Subcutaneous abdominal adipose tissue (tissue), 5 donors: ENCODE results near the gene PLAAT2.

Experiments used
- H3K27ac ChIP-seq: one replicate; pipeline ENCODE4 v1.7.0; 2013; ENCODE audit warnings: low read depth, mild to moderate bottlenecking, inconsistent platforms, low read length, moderate library complexity
- H3K27me3 ChIP-seq, 5 donors: one replicate each; pipeline ENCODE4 v1.7.0; 2013; ENCODE audit warnings: low read length in 5 of 5, inconsistent platforms in 1 of 5; ENCODE audit not compliant: control insufficient read depth in 5 of 5, insufficient read depth in 4 of 5
- H3K36me3 ChIP-seq, 5 donors: one replicate each; pipeline ENCODE4 v1.7.0; 2013; ENCODE audit warnings: low read length in 5 of 5; ENCODE audit not compliant: control insufficient read depth in 5 of 5, insufficient read depth in 5 of 5
- H3K4me1 ChIP-seq, 5 donors: one replicate each; pipeline ENCODE4 v1.7.0; 2013; ENCODE audit warnings: low read length in 5 of 5, mild to moderate bottlenecking in 3 of 5, moderate library complexity in 1 of 5; ENCODE audit not compliant: control insufficient read depth in 5 of 5, insufficient read depth in 5 of 5
- H3K4me3 ChIP-seq, 5 donors: one replicate each; pipeline ENCODE4 v1.7.0; 2013; ENCODE audit warnings: low read length in 5 of 5, low read depth in 1 of 5
- H3K9ac ChIP-seq, 5 donors: one replicate each; pipeline ENCODE4 v1.7.0; 2013; ENCODE audit warnings: low read length in 5 of 5, mild to moderate bottlenecking in 4 of 5, moderate library complexity in 3 of 5
- H3K9me3 ChIP-seq, 5 donors: one replicate each; pipeline ENCODE4 v1.7.0; 2013; ENCODE audit warnings: low read length in 5 of 5; ENCODE audit not compliant: control insufficient read depth in 5 of 5
- donor health status: healthy.
- donor health status: healthy.
- donor health status: healthy.
- donor health status: healthy.
- donor health status: healthy.

The PLAAT2 gene

GRCh38 chr11:63508745-63509144 is 54.4 kb downstream of the PLAAT2 start:
- Histone ChIP-seq H3K27me3 (no peaks in the 10 kb centered on the region), H3K9ac (peak overlapping the region in 2 of 5 donors; percentile 44 to 61), H3K4me3 (peak overlapping the region; percentile 6 to 93 (median 22)), H3K4me1 (peaks cover 10 to 90% (median 79%) of the 10 kb centered on the region in 5 donors), H3K27ac (peak overlapping the region; percentile 93), H3K36me3 (peaks cover 0 to 41% (median 15%) of the 10 kb centered on the region in 5 donors), H3K9me3 (no peaks in the 10 kb centered on the region)

DNA sequence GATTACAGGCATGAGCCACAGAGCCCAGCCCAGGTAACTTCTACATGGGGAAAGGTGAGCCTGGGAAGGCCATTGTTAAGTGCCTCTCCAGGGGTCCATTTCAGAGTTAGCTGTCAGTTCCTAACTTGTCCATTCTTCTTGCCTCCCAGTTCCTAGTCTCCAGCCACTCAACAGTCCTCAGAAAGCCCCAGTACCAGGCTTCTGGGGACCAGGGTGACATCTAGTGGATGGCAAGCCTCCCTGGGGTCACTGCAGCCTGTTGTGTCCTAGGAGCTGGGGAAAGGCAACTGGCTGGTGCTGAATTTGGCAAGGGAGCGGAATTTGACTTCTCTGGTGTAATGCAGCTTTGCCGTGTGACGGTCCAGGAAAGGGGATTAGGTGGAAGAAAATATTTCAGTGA is 55.2 kb downstream of the PLAAT2 start:
- no peaks in the 10 kb centered on the region for H3K9me3 ChIP-seq
- peak overlapping the region; percentile 6 to 93 (median 46) for H3K4me3 ChIP-seq
- H3K9ac ChIP-seq, result peak overlapping the region in 2 of 5 donors; percentile 10 to 82
- peaks cover 0 to 33% (median 15%) of the 10 kb centered on the region in 5 donors for H3K36me3 ChIP-seq
- H3K4me1 ChIP-seq, result peaks cover 10 to 92% (median 79%) of the 10 kb centered on the region in 5 donors
- H3K27me3 ChIP-seq, result no peaks in the 10 kb centered on the region
- H3K27ac ChIP-seq, result peak overlapping the region; percentile 93

- no peaks in the 10 kb centered on the region for H3K9me3 ChIP-seq
- peak overlapping the region in 4 of 5 donors; percentile 29 to 82 (median 55) for H3K9ac ChIP-seq
- peak overlapping the region; percentile 46 to 93 (median 71) for H3K4me3 ChIP-seq
- H3K27me3 ChIP-seq, result no peaks in the 10 kb centered on the region
- peak overlapping the region; percentile 93 for H3K27ac ChIP-seq
- peaks cover 0 to 29% (median 15%) of the 10 kb centered on the region in 5 donors for H3K36me3 ChIP-seq
- H3K4me1 ChIP-seq, result peaks cover 10 to 88% (median 79%) of the 10 kb centered on the region in 5 donors
Measured at GRCh38 chr11:63507511-63507910, 55.7 kb downstream of the PLAAT2 start.

- peak overlapping the region; percentile 93 for H3K27ac ChIP-seq
- peak overlapping the region; percentile 46 to 93 (median 71) for H3K4me3 ChIP-seq
- peaks cover 10 to 84% (median 75%) of the 10 kb centered on the region in 5 donors for H3K4me1 ChIP-seq
- H3K9me3 ChIP-seq, result no peaks in the 10 kb centered on the region
- H3K36me3 ChIP-seq, result peaks cover 0 to 24% (median 12%) of the 10 kb centered on the region in 5 donors
- H3K27me3 ChIP-seq, result no peaks in the 10 kb centered on the region
- peak overlapping the region; percentile 31 to 82 (median 74) for H3K9ac ChIP-seq
Measured at GRCh38 chr11:63506876-63507275, 56.3 kb downstream of the PLAAT2 start.

GRCh38 chr11:63505857-63506528 is 57.2 kb downstream of the PLAAT2 start, which contains the start of gene LGALS12:
Gene LGALS12, plus strand, starts transcription at chr11:63506084. Its CDS starts 375 bp downstream, at chr11:63506459.
- Histone ChIP-seq H3K9me3 (peaks cover 0 to 2% (median 0%) of the 10 kb centered on the region in 5 donors), H3K36me3 (peaks cover 0 to 16% (median 8%) of the 10 kb centered on the region in 5 donors), H3K27me3 (no peaks in the 10 kb centered on the region), H3K4me1 (peaks cover 9 to 75% (median 68%) of the 10 kb centered on the region in 5 donors), H3K4me3 (peak within 1 kb of the TSS; percentile 46 to 93 (median 71)), H3K27ac (peak within 1 kb of the TSS; percentile 93), H3K9ac (peak within 1 kb of the TSS; percentile 31 to 82 (median 74))

DNA sequence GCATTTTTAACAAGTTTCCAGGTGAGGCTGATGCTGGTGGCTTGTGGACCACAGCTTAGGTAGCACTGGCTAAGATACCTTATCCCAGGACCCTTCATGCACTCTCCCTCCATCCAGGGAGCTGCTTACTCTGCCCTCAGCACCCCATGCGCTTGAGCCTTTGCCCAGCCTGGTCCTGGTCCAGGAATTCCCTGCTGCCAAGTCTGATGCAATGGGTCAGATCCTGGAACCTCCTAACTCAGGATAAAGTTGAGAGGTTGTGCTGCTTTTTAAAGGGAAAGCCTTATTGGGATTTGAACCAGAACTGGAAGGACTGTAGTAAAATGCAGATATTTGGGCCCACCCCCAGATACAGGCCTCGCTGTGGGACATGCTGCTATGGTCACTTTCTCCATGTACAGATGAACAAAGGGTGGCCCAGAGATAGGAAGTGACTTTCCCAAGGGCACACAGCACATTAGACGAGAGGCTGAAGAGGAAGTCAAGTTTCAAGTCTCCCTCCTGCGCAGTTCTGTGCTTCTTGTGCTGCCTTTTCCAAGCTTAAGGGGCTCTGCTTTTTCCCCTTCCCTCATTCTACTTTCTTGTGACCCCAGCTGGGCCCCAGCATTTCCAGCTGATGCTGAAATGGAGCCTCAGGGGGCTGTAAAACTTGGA is 58.1 kb downstream of the PLAAT2 start:
- peak overlapping the region; percentile 93 for H3K27ac ChIP-seq

DNA sequence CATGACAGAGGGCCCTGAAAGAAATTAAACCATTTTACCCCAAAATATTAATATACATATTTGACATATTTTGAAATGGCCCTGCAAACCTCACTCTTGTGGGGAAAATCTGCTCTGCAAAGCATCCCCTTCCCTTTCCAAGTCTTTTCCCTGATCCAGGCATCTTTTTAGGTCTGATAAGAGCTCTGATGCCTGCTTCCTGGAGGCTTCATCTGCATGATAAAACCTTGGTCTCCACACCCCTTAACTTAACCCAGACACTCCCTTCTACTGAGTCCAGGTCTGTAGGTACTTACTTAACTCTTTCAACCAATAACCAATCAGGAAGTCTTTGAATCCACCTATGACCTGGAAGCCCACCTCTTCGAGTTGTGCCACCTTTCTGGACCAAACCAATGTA is 59.1 kb downstream of the PLAAT2 start:
- Histone ChIP-seq H3K36me3 (peaks cover 0 to 7% (median 5%) of the 10 kb centered on the region in 5 donors), H3K4me3 (no peak overlapping the region), H3K9ac (no peak overlapping the region), H3K9me3 (peaks cover 0 to 13% (median 4%) of the 10 kb centered on the region in 5 donors), H3K4me1 (peaks cover 2 to 56% (median 48%) of the 10 kb centered on the region in 5 donors), H3K27ac (no peak overlapping the region), H3K27me3 (no peaks in the 10 kb centered on the region)

More for the DNA sequence above, 58.1 kb downstream of the PLAAT2 start:
- Histone ChIP-seq H3K4me3 (peak overlapping the region in 2 of 5 donors; percentile 30 to 58), H3K36me3 (peaks cover 0 to 14% (median 8%) of the 10 kb centered on the region in 5 donors), H3K9me3 (peaks cover 0 to 12% (median 4%) of the 10 kb centered on the region in 5 donors), H3K4me1 (peaks cover 2 to 66% (median 58%) of the 10 kb centered on the region in 5 donors), H3K27me3 (no peaks in the 10 kb centered on the region), H3K9ac (peak overlapping the region in 3 of 5 donors; percentile 4 to 73 (median 49))

DNA sequence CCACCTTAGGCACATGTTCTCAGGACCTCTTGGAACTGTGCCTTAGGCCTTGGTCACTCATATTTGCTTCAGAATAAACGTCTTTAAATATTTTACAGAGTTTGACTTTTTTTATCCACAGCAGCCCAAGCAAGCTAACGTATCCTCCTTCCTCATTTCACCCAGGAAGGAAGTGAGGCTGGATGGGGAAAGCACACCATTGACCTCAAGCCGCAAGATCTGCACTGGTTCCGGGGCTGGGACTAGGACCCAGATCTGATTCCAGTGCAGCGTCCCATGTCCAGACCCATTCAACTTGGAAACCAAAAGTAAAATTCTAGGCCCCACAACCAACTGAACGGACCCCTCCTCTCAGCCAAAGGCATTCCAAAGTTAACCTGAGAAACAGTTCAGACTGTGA is 59.7 kb downstream of the PLAAT2 start:
- Histone ChIP-seq H3K27ac (no peak overlapping the region), H3K9me3 (peaks cover 0 to 15% (median 4%) of the 10 kb centered on the region in 5 donors), H3K27me3 (no peaks in the 10 kb centered on the region), H3K4me1 (peaks cover 0 to 51% (median 43%) of the 10 kb centered on the region in 5 donors), H3K4me3 (no peak overlapping the region), H3K9ac (no peak overlapping the region), H3K36me3 (peaks cover 0 to 1% (median 0%) of the 10 kb centered on the region in 5 donors)
